HG03066 (cell line): ENCODE data around the gene HS6ST1.

Source experiments
- ATAC-seq: cut with Tn5 transposase; IDR thresholded peaks from one replicate; pipeline ENCODE4 v1.9.1; 2021; ENCODE audit warnings: low read depth; ENCODE audit not compliant: unreplicated experiment

HS6ST1 gene

GRCh38 chr2:128301021-128301420 is 17.6 kb downstream of the HS6ST1 start:
- no peak for ATAC-seq

DNA sequence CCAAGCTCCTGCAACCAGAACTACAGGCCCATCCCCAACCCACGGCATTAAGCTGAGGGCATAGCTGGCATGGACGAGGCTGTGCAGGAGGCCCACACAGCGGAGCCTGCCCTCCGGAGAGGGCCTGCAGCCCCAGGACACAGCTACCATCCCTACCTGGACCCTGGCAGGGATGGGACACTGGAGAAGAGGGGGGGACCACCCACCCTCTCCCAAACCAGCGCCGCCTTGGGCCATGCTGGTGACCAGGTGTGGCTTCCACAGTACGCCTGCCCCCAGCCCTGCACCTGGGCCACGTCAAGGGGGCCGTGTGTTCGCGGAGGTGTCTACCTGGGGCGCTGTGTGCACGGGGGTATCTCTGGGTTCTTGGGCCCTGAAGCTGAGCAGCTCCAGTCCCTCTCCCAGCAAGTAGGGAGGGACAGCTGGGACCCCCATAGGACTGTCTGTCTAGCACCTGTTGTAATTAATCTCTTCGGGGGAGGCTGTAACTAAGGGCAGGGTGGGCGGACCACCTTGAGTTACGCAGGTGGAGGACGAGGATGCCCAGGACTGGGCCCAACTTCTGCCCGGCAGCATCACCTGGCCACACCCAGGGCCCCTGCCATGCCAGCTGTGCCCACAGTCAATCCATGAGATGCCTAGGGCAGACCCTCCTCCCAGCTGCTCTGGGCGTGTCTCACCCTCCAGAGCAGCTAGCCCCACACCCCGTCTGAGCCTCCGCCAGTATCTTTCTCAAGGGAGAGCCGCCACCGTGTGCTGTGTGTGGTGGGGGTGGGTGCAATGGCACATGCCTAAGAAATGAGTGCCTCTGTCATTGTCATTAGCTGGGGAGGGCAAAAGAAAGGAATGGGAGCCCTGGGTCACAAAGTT is 18.3 kb downstream of the HS6ST1 start:
- no peak for ATAC-seq

GRCh38 chr2:128299628-128300027 is 19.0 kb downstream of the HS6ST1 start:
- ATAC-seq, result no peak

- ATAC-seq, result no peak
Observed at GRCh38 chr2:128298846-128299507, 19.7 kb downstream of the HS6ST1 start.

- ATAC-seq, result no peak
Observed at GRCh38 chr2:128298286-128298685, 20.4 kb downstream of the HS6ST1 start.

- ATAC-seq, result no peak
Observed at GRCh38 chr2:128293870-128294455, 24.7 kb downstream of the HS6ST1 start.

DNA sequence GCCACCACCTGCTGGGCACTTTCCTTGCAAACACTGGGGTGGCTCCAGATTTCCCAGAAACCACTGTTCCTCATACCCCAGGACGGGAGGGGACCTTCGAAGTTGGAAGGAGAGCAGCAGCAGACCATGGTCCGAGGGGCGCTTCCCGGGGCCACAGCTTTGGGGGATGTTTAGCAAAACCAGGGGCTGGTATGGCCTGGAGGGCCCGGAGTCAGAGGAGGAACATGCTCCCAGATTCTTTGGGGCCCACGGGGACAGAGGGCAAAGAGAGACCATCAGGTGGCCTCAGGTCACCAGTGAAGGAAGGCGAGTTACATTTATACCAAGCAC is 25.3 kb downstream of the HS6ST1 start:
- no peak for ATAC-seq

- ATAC-seq, result no peak
Observed at GRCh38 chr2:128292599-128293425, 25.9 kb downstream of the HS6ST1 start.

- ATAC-seq, result no peak
Observed at GRCh38 chr2:128291844-128292598, 26.6 kb downstream of the HS6ST1 start.

DNA sequence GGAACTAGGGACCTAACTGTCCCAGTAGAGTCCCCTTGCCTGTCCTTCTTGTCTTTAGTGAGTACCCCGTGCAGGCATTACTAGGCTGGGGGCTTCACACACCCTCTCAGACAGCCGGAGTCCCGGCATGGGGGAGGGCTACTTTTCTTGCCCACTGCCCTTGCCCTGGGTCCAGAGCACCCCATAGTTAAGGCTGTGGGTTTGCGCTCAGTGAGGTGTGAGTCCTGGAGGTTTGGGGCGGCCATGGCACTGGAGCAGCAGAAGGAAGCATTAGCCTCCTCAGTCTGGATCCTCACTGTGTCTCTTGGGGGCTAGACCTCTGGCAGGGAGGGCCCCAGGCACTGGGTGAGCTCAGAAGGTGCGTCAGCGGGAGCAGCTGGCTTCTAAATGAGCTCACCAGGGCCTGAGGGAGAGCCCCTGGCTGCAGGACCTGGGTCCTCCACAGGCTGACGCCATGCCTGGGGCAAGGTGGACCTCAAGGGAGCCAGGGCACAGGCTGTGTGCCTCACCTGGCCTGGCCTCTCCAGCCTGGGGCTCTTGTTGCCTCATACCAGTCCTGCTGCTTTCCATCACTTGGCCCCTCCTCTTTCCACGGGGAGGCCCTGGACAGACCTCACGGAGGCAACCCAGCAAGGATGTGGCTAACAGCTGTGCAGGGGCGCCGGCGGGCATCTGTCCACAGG is 27.4 kb downstream of the HS6ST1 start:
- no peak for ATAC-seq

GRCh38 chr2:128290356-128290755 is 28.3 kb downstream of the HS6ST1 start:
- ATAC-seq, result no peak

GRCh38 chr2:128289439-128289838 is 29.2 kb downstream of the HS6ST1 start:
- ATAC-seq, result no peak

- no peak for ATAC-seq
Observed at GRCh38 chr2:128288781-128289180, 29.9 kb downstream of the HS6ST1 start.

DNA sequence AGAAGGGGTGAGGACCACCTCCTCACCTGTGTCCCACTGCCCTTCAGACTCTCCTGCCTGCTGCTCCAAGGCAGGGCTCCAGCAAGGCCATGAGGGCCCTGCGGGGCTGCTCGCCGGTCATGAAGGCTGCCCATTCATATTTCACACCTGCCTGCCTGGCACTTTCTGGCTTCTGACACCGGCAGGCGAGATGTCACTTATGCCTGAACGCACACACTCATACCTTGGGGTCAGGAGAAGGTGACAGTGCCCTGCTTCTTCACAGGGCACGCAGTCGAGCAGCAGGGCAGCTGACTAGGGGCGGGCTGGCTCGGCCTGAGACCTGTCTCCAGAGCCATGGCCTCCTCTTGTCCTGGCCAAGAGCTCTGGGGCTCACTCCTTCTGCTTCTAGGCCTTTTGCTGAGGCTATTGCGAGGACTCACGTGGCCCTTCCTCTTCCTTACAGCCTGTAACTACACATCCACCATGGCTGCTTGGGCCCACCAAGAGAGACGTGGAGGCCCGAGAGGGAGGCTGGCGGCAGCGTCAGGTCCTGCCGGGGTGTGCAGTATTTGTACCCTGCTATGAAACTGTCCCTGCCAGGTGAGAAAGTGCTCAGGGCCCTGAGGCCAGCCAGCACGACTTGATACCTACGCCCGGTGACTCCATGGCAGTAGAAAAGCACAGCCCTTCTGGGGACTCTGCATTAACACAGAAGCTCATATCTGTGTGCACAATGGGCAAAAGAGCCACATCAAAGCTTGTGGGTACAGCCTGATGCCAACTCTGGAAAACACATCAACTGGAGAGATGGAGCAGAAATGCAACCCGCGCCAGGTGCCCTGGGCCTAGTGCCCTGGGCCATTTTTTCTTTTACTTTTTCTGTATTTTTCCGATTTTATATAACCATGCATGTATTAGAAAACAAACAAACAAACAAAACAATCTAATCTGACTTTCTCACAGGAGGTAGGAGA is 30.6 kb downstream of the HS6ST1 start:
- ATAC-seq, result no peak

DNA sequence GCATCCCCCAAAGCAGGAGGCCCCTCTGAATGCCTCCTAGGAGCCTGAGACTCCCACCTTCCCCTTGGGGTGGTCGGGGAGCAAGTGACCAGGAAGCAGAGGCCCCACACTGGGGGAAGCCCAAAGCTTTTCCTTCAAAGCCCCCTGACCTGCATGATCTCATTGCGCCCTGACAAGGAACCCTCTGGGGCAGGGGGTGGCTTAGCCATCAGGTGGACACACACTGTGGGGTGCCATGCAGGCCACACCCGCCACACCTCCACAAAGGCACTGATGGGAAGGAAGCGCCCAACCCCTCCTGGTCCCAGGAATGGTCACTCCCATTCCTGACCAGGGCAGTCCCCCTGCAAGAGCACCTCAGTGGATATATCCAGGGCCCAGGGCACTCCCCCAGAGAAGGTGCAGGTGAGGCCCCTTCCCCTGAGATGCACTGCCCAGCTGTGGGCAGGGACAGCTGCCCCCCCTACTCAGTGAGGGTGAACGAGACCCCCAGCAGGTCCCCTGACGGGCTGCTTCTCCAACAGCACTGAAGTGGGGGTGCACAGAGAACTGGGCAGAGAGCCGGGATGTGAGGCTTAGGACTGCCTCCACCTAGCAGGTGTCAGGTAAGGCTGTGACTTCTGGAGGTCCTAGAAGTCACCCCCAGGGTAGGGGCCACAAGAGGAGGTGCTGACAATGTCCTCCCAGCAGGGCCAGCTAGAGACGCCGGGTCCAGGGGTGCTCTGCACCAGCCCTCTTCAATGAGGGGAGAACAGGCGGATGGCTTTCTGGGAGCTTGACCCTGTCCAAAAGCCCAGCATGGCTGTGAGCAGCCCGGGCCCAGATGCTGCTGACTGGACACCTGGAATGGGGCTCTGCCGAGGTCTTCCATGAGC is 31.5 kb downstream of the HS6ST1 start:
- no peak for ATAC-seq

GRCh38 chr2:128286011-128286721 is 32.5 kb downstream of the HS6ST1 start:
- no peak for ATAC-seq

DNA sequence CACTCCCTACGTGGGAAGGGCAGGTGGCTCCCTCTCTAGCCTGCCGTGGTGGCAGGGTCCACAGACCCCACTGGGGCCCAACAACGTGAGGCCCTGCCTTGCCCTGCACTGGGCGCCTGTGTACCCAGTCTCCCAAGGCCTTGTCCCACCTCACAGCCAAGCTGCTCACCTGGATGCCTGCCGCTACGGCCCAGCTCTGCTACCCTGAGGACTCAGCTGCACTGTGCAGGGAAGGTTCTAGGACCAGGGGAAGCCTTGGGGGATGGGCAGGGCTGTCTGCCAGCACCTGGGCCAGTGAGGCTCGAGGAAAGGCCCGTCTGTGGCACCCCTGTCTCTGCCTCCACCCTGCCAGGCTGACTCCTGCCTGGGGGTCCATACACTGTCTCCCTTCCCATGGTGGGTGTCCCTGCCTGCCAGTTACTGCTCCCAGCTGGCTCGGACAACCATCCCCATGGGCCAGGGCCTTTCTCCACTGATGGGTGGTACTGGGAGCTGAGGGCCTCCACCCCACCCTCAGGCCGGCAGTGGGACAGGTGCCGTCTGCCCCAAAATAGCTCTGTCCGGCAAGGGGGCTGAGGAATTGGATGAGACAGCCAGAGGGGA is 33.2 kb downstream of the HS6ST1 start:
- no peak for ATAC-seq
